GM23338 (cell line): ENCODE data around the gene PDLIM5.

ENCODE experiments used
- EZH2 ChIP-seq: fragments of 200-600 bp; sonication (generic); IDR thresholded peaks from one replicate; pipeline ENCODE4 v1.8.0; 2017; ENCODE audit warnings: antibody characterized with exemption, mild to moderate bottlenecking, low read depth; ENCODE audit not compliant: unreplicated experiment
- EZH2phosphoT487 ChIP-seq: fragments of 200-600 bp; sonication (generic); IDR thresholded peaks from one replicate; pipeline ENCODE4 v1.8.1; 2018; ENCODE audit warnings: antibody characterized with exemption; ENCODE audit not compliant: unreplicated experiment
- JUNB ChIP-seq: IDR thresholded peaks from one replicate; pipeline ENCODE4 v1.6.1; 2016; ENCODE audit warnings: antibody characterized with exemption; ENCODE audit not compliant: unreplicated experiment
- NANOG ChIP-seq: IDR thresholded peaks from 2 replicates; pipeline ENCODE4 v1.6.1; 2016; ENCODE audit warnings: antibody characterized with exemption, borderline replicate concordance
- POLR2AphosphoS5 ChIP-seq: IDR thresholded peaks from 2 replicates; pipeline ENCODE4 v1.6.1; 2016; ENCODE audit warnings: antibody characterized with exemption, low read depth
- TF ChIP-seq, protein P1 (sequence below), 2 experiments: fragments of 200-600 bp in 1 of 2; sonication (generic) in 1 of 2; conservative IDR thresholded peaks; 2 replicates each; pipeline versions ENCODE4 v1.5.1 to v1.6.1; 2016 to 2017; ENCODE audit warnings: antibody characterized with exemption in 2 of 2, low read depth in 2 of 2, mild to moderate bottlenecking in 2 of 2, moderate library complexity in 1 of 2
- TF ChIP-seq, protein P2 (sequence below): IDR thresholded peaks from one replicate; pipeline ENCODE4 v1.6.1; 2018; ENCODE audit warnings: antibody characterized with exemption; ENCODE audit not compliant: unreplicated experiment

DNA sequence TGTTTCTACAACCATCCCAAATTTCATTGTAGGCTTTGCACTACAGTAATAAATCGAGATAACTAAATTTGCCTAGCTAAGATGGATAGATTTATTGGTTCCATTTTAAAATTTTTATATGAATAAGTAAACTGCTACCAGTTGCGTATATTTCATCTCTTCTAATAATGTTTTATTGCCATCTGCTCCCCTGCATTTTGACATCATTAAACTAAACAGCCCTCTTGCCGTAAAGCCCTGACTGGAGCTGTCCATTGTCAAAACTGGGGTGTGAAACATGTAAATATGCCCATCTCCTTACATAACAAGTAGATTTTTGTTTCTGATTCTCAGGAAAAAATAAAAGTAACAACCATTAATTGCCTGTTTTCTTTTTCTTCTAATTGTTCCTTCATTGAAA is 175.2 kb downstream of the PDLIM5 start:
- TF ChIP-seq, protein P1, sequence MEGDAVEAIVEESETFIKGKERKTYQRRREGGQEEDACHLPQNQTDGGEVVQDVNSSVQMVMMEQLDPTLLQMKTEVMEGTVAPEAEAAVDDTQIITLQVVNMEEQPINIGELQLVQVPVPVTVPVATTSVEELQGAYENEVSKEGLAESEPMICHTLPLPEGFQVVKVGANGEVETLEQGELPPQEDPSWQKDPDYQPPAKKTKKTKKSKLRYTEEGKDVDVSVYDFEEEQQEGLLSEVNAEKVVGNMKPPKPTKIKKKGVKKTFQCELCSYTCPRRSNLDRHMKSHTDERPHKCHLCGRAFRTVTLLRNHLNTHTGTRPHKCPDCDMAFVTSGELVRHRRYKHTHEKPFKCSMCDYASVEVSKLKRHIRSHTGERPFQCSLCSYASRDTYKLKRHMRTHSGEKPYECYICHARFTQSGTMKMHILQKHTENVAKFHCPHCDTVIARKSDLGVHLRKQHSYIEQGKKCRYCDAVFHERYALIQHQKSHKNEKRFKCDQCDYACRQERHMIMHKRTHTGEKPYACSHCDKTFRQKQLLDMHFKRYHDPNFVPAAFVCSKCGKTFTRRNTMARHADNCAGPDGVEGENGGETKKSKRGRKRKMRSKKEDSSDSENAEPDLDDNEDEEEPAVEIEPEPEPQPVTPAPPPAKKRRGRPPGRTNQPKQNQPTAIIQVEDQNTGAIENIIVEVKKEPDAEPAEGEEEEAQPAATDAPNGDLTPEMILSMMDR (conservative IDR thresholded peaks at IDR 0.05; ENCODE audit: low read depth in 2 of 2), result no peak
- TF ChIP-seq EZH2phosphoT487, result no peak
- no peak for TF ChIP-seq EZH2
- TF ChIP-seq, protein P2, sequence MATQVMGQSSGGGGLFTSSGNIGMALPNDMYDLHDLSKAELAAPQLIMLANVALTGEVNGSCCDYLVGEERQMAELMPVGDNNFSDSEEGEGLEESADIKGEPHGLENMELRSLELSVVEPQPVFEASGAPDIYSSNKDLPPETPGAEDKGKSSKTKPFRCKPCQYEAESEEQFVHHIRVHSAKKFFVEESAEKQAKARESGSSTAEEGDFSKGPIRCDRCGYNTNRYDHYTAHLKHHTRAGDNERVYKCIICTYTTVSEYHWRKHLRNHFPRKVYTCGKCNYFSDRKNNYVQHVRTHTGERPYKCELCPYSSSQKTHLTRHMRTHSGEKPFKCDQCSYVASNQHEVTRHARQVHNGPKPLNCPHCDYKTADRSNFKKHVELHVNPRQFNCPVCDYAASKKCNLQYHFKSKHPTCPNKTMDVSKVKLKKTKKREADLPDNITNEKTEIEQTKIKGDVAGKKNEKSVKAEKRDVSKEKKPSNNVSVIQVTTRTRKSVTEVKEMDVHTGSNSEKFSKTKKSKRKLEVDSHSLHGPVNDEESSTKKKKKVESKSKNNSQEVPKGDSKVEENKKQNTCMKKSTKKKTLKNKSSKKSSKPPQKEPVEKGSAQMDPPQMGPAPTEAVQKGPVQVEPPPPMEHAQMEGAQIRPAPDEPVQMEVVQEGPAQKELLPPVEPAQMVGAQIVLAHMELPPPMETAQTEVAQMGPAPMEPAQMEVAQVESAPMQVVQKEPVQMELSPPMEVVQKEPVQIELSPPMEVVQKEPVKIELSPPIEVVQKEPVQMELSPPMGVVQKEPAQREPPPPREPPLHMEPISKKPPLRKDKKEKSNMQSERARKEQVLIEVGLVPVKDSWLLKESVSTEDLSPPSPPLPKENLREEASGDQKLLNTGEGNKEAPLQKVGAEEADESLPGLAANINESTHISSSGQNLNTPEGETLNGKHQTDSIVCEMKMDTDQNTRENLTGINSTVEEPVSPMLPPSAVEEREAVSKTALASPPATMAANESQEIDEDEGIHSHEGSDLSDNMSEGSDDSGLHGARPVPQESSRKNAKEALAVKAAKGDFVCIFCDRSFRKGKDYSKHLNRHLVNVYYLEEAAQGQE, result no peak
- no peak for TF ChIP-seq JUNB
- no peak for TF ChIP-seq POLR2AphosphoS5
- no peak for TF ChIP-seq NANOG
